Stimulated activated CD8-positive, alpha-beta memory T cell treated with anti-CD3 and anti-CD28 coated beads, Interleukin-7, amount 100 ng/mL, for 24 hours (primary cell): ENCODE measurements around the gene ARFGAP3.
"Not testable (repeated sequence)": the region's sequence is repeated elsewhere in the genome, so short reads cannot be mapped to it uniquely, and the experiment has no call there.

Experiments used
- DNase-seq: peaks from one replicate; pipeline ENCODE4 v3.0.0-alpha.2; 2020; ENCODE audit warnings: low read depth

Gene ARFGAP3

DNA sequence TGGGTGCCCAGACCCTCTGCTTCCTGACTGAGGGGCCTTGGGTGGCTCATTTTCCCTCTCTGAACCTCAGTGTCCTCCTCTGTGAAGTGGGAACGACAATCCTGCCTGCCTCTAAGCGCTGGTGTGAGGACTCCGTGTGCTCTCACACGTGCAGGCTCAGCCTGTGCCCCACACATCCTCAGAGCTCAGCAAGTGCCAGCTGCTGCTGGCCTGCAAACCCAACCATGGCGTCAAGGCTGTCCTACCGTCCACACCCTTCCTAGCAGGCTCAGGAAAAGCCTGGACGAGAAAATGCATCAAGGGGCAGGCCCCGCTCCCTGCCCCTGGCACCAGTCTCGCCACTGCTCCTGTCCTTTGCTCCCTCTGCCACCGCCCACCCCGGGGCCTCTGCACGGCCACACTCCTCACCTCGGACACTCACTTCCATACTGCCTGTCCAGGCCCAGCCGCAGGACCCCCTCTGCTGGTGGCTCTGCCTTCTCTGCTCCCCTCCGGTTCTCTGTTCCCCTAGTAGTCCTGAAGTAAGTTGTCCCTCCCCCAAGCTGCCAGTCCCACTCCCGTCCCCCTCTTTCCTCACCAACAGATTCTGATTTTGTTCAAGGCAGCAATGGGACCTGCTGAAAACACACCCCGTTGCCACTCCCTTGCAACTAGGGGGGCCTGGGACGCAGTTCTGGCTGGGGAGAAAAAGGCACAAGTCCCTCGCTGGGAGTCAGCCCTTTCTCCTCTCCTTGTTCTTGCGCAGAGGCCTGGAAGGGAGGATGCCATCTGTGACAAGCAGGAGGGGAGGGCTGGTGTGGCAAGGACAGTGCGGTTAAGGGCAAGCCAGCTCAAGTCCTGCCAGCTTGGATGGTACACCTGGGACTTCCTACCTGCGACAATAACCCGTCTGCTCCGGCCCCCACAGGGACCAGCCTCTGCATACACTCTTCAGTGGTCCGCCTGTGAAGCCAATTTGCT lies 62.2 kb downstream of the ARFGAP3 start:
- no peak for DNase-seq

- no peak for DNase-seq
These were observed 63.1 kb downstream of the ARFGAP3 start for GRCh38 chr22:42793848-42794405.

- DNase-seq = no peak
These were observed 63.9 kb downstream of the ARFGAP3 start for GRCh38 chr22:42792909-42793847.

DNA sequence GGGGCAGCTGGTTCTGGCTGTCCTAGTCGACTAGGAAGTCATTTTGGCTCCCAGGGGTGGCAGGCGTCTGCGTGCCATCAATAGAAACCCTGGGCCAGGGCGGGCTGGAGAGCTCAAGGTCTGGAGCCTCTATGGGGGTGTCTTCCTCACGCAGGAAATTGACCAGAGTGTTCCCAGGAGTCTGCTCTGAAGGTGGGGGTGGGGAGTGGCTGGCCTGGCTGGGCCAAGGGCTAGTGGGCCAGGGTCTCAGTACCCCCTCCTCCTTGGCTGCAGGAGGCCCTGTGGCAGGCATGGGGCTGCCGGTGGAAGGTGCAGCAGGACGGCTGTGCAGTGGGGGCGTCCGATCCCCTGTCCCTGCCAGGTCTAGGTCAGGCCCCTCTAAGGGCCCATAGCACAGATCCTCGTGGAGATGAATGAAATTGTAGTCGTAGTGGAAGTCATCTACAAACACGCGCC lies 64.6 kb downstream of the ARFGAP3 start:
- no peak for DNase-seq

- DNase-seq = no peak
These were observed 65.2 kb downstream of the ARFGAP3 start for GRCh38 chr22:42791721-42792452.

DNA sequence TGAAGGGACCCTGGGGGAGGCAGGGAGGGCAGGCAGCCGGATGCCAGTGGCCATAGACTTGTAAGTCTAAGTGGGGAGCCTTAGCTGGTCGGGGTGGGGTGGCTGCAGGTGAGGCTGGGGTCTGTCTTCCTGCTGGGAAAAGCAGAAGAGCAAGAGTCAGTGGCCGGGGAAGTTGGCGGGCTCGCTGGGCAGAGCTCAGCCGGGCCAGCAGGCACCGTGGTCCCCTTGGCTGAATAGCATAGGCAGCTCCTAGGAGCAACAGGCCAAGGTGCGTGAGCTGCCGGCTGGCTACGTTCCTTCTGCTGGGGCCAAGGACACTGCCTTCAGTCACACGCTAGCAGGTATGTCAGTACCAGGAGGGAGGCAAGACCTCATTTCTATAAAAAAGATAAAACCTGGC lies 68.6 kb downstream of the ARFGAP3 start:
- no peak for DNase-seq

DNA sequence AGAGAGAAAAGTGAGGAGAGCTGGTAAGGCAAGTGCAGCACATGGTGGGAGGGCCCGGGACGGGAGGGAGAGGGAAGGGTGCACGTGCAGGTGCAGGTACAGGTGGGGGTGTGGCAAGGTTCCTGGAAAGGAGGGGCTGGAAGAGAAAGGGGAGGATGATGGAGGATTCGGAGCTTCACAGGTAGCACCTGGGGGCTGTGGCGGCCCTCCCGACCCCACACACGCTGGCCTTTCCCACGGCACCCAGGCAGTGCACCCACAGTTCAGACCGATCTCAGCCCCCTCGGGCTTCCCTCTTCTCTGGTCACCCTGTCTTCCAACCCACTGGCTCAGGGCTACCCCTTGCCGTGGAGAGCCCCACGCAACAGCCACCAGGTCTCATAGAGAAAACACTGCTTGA lies 69.1 kb downstream of the ARFGAP3 start:
- no peak for DNase-seq

GRCh38 chr22:42787357-42787736 lies 69.7 kb downstream of the ARFGAP3 start:
- DNase-seq = no peak

- DNase-seq = no peak
These were observed 70.3 kb downstream of the ARFGAP3 start for GRCh38 chr22:42786606-42787356.

- no peak for DNase-seq
These were observed 71.2 kb downstream of the ARFGAP3 start for GRCh38 chr22:42785706-42786499.

DNA sequence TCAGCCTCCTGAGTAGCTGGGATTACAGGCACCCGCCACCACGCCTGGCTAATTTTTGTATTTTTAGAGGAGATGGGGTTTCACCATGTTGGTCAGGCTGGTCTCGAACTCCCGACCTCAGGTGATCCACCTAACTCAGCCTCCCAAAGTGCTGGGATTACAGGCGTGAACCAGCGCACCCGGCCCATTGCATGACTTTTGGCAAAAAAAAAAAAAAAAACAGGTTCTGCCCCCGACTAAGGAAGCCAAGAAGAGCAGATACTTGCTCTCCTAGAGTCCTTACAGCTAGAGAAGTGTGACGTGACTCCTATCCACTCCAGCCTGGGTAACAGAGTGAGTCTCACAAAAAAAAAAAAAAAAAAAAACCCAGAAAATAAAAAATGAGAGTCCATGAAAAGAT lies 74.8 kb downstream of the ARFGAP3 start:
- not testable (repeated sequence) for DNase-seq

- no peak for DNase-seq
These were observed 77.0 kb downstream of the ARFGAP3 start for GRCh38 chr22:42780070-42780540.

DNA sequence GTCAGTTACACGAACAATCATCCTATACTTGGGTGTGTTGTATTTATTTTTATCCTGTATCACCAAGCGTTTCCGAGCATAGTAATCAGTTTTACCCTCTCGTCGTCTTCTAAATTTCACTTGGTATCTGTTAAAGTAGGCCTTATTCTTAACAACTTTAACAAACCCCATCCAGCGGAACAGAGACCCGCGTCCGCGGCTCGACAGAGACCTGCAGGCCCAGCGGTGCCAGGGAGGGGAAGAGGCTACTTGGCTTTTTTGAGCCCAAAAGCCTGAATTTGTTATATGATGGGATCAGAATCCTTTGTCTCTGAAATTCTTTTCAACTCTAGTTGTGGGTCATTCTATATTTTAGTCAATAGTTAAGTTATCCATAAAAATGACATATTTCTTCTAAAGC lies 79.9 kb downstream of the ARFGAP3 start:
- no peak for DNase-seq

- DNase-seq = no peak
These were observed 83.9 kb downstream of the ARFGAP3 start for GRCh38 chr22:42773167-42773566.

GRCh38 chr22:42772647-42773046 lies 84.4 kb downstream of the ARFGAP3 start:
- no peak for DNase-seq

- DNase-seq = no peak
These were observed 86.0 kb downstream of the ARFGAP3 start for GRCh38 chr22:42770941-42771647.

DNA sequence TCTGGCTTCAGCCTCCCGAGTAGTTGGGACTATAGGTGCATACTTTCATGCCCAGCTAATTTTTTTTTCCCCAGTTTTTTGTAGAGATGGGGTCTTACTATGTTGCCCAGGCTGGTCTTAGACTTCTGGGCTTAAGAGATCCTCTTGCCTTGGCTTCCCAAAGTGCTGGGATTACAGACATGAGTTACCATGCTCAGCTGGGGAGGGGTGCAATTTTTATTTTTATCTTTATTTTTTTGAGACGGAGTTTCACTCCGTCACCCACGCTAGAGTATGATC lies 86.7 kb downstream of the ARFGAP3 start:
- no peak for DNase-seq

GRCh38 chr22:42769574-42770447 lies 87.3 kb downstream of the ARFGAP3 start:
- DNase-seq = no peak

DNA sequence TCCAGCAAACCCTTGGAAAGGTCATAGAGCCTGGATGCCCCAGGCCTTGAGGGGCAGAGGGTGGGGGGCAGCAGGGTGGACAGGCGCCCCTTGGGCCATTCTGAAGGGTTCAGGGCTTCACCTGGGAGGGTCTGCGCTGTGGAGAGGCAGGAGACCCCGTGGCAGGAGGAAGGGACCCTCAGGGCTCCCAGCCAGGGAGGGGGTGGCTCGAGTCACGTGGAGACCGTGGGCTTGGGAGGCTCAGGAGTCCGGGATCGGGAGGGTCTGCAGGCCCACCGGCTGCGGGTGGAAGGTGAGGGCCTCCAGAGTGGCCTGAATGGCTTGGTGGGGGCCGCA lies 87.9 kb downstream of the ARFGAP3 start:
- no peak for DNase-seq
